HG03457 (cell line): ENCODE data around the gene ATP23.

Source experiments
- ATAC-seq: cut with Tn5 transposase; IDR thresholded peaks from one replicate; pipeline ENCODE4 v1.9.1; 2021; ENCODE audit warnings: moderate number of reproducible peaks; ENCODE audit not compliant: unreplicated experiment

ATP23 gene

GRCh38 chr12:57908511-57908910, 32.9 kb upstream of the ATP23 start:
- ATAC-seq = no peak

- no peak for ATAC-seq
These were observed 32.3 kb upstream of the ATP23 start for GRCh38 chr12:57909056-57909455.

DNA sequence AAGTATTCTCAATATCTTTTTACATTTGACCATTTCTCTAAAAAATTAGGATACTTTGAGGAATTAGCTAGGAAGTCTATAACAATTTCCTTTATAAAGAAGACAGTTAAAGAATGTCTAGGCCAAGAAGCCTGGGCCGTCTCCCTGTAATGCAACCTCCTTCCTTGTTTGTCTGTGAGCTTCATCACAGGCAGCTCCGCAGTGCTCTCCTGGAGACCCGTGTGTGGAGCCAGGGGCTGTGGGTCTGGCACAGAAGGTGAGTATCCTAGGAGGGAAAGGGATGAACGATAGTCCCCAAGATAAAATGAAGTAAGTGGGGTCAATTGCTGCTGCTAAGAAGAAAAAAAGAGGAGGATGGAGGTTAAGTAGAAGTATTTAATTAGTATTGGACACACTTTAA, 31.8 kb upstream of the ATP23 start:
- ATAC-seq = no peak

DNA sequence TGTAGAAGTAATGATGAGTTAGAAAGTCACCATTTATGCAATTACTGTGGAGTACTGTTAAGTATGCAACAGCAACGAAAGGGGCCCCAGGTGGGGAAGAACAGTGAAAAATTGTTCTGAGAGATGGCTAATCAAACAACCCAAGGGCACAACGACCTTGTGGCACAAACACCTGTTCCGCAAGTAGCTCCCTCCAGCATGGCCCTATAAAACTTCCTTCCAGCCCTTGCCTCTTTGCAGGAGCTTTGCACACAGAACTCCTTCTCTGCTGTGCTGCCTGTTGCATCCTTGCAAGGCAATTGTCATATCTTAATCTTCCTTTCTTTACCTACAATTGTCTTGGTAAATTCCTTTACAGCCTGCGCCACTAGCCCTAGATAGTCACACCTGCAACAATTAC, 23.2 kb upstream of the ATP23 start:
- no peak for ATAC-seq

DNA sequence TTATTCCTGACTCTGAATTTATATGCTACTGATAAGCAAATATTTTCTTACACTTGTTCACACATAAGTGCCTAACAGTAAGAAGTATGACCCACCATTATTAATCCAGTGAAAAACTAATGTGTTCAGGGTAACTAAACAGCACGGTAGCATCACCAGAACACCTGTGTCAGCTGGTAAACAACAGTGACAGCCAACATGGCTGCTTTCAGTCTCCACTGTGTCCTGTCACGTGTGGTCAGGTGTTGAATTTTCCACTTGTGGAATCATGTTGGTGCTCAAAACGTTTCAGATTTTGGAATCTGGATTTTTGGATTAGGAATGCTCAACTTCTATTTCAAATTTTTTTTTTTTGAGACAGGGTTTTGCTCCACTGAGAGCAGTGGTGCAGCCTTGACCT, 14.3 kb upstream of the ATP23 start:
- ATAC-seq = no peak

- ATAC-seq = no peak
These were observed 12.1 kb upstream of the ATP23 start for GRCh38 chr12:57929092-57929830.

DNA sequence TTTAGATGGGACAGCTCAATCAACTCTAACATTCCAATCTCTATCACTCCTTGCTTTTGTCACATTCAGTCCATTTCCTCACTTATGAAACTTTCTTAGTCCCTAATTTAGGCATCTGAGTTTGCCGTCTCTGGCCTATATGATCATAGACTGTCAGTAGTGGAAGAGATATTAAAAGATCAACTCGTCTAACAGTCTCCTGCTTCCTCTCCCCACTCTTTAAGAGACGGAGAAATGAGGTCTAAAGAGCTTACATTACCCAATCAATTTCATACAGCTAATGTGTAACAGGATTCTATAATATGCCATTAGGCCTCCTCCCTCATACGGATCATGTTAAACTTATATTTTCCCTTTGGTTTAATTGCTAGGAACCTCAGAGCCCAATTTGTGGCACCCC, 6.5 kb upstream of the ATP23 start:
- no peak for ATAC-seq

DNA sequence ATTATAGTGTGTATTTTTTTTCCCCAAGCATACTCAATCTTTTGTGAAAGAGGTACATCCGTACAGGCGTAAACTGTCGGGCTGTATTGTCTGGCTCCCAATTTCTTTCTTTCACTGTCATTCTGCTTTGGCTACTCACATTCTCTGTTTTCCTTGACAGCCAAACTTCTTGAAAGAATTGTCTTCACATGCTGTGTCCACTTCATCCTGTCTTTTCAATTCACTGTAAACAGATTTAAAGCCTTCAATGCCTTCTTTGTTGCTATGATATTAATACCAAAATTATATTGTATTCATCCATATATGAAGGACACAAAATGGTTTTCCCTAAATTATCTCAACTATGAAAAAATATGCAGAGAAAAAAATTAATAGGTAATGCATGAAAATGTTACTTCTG, 6.0 kb upstream of the ATP23 start:
- ATAC-seq = no peak

DNA sequence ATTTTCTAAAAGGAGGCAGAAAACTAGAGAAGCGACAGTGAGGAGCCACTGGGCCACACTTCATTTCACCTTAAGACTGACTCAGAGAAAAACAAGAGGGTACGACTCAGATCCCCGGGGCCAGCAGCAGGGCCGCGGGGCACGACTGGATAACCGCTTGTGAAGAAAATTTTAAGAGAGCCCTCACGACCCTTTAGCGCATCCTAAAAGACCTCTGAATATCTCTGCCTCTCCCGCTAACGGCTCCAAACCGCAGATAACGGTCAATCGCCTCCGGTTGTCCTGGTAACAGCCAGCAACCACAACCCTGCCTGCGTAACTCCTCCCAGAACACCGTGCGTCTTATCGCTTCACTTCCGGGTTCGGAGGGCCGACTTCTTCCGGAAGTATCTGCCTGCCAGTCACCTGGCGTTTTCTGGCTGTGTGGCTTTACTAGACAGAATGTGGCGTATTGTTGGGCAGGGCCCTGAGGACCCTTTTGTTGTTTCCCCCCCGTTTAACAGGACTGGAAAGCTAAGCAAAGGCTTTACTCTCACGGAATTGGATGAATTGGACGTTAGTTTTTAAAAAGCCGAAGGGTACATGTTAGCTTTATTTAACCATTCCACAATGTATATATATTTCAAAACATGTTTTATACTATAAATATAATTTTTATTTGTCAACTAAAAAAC, 5.4 kb upstream of the ATP23 start:
- ATAC-seq = peak; percentile 97

DNA sequence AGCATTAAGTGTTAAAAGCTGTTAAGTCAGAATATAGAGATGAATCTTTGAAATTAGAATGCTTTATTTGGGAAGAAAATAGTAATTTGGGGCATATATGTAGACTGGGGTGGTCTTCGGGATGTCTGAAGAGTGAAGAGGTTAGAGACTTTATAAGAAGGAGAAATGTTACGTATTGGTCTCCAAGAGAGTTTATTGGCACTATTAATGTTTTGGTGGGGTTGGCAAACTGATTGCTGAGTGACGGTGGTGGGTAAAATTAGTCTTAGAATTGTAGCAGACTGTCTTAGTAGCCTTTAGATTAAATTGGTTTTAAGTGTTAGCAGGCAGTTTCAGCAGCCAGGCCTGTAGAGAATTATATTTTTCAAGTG, 4.9 kb upstream of the ATP23 start:
- ATAC-seq = no peak

GRCh38 chr12:57939291-57939690, 2.1 kb upstream of the ATP23 start:
- no peak for ATAC-seq

GRCh38 chr12:57940052-57940914, 1.1 kb upstream of the ATP23 start:
- no peak for ATAC-seq

DNA sequence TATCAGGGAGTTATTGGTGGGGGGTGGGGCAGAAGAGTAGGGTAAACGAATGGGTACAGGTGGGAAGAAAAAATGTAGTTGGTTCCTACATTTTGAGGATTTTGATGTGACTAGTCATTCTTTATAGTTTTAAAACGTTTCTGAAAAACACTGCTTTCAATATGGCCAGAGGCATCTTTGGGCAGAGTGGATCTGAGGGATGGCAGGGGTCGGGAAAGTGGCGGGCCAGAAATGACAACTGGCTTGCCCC, 527 bp upstream of the ATP23 start:
- ATAC-seq = no peak

- no peak for ATAC-seq
These were observed 2.2 kb downstream of the ATP23 start for GRCh38 chr12:57943438-57944080.

GRCh38 chr12:57944313-57945023, 3.1 kb downstream of the ATP23 start:
- ATAC-seq = no peak

DNA sequence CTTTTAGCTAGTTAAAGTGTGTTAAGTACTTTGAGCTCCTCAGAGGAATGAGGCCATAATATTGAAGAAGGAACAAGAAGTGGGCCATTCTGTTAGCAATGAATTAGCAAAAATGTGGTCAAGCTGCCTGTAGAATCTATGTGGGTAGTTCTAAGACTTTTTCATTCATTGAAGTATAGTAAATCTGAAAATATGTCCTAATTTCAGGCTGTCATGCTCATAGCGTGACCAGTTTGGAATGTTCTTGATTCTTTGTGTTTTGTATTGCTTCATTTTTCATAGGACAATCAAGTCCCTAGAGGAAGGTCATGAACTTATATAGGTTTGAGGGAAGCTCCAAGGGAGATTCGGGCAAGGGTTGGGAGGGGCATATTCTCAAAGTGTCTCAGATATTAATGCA, 11.4 kb downstream of the ATP23 start:
- ATAC-seq = no peak

GRCh38 chr12:57954768-57955167, 13.4 kb downstream of the ATP23 start:
- ATAC-seq = no peak

DNA sequence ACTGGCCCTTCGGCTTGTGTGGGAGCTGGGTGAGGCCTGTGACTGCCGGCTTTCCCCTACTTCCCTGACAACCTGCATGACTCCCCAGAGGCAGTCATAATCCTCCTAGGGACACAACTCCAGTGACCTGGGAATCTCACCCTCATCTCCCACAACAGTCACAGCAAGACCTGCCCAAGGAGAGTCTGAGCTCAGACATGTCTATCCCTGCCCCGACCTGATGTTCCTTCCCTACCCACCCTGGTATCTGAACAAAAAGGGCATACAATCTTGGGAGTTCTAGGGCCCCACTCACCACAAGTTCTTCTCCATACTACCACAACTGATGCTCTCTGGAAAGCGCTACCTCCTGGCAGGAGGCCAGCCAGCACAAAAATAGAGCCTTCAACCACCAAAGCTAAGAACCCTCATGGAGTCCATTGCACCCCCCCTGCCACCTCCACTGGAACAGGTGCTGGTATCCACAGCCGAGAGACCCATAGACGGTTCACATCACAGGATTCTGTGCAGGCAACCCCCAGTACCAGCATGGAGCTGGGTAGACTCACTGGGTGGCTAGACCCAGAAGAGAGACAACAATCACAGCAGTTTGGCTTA, 16.8 kb downstream of the ATP23 start:
- no peak for ATAC-seq

GRCh38 chr12:57964421-57964820, 23.1 kb downstream of the ATP23 start:
- no peak for ATAC-seq

GRCh38 chr12:57965766-57966165, 24.4 kb downstream of the ATP23 start:
- no peak for ATAC-seq

- no peak for ATAC-seq
These were observed 25.2 kb downstream of the ATP23 start for GRCh38 chr12:57966536-57966935.
